HG03575 (cell line): ENCODE data around the gene BARX1.

Experiments
- ATAC-seq: cut with Tn5 transposase; IDR thresholded peaks from one replicate; pipeline ENCODE4 v1.9.1; 2021; ENCODE audit not compliant: unreplicated experiment, insufficient number of reproducible peaks, low FRiP score; ENCODE audit errors: extremely low read depth

The BARX1 gene

GRCh38 chr9:93904649-93905472, 50.3 kb downstream of the BARX1 start:
- ATAC-seq = no peak

- ATAC-seq = no peak
Measured at GRCh38 chr9:93903886-93904648, 51.1 kb downstream of the BARX1 start.

GRCh38 chr9:93902780-93903655, 52.1 kb downstream of the BARX1 start:
- ATAC-seq = no peak

GRCh38 chr9:93902051-93902779, 52.9 kb downstream of the BARX1 start:
- no peak for ATAC-seq
